K562 (cell line): ENCODE data around the gene RUNDC1. TPM values are rescaled to one million over a fixed set of nuclear protein-coding genes. Genes with fewer than 3 reads are reported as not detected.

ENCODE experiments used
- ATAC-seq: fragments of 200-7000 bp; cut with Tn5 transposase; 3 replicates; pipeline ENCODE4 v1.9.1; 2020; ENCODE audit warnings: moderate library complexity
- BruUV-seq: library from RNA; stranded (reverse); fragments of 400-500 nt; replicated peaks from 2 replicates; lab custom pipeline; 2021; lab: Mats Ljungman, UMichigan
- CTCF ChIA-PET: fragments of 300-600 bp; formaldehyde crosslinking; extraction: SDS; loops from one replicate; lab custom pipeline; 2021; ENCODE audit warnings: low intra/inter-chr PET ratio; lab: Yijun Ruan, JAX
- POLR2A ChIA-PET: fragments of 300-600, 350-650 bp; sonication (Branson Sonifier 250); formaldehyde crosslinking; extraction: SDS; loops from one replicate; lab custom pipeline; 2021; ENCODE audit warnings: antibody characterized with exemption, inconsistent platforms; lab: Yijun Ruan, JAX
- DNase-seq, 4 experiments: peaks; one replicate each; pipeline versions ENCODE4 v3.0.0 to v3.0.0-alpha.2; 2011 to 2018; ENCODE audit warnings: low spot score in 3 of 4, mixed read lengths in 3 of 4; ENCODE audit errors: extremely low read depth in 1 of 4
- FAIRE-seq: peaks from 2 replicates; lab custom pipeline; 2011; peaks lifted over from hg19 to GRCh38; lab: Jason Lieb, UNC
- H2AFZ ChIP-seq: 2 replicates; pipeline ENCODE4 v1.6.0; 2011; ENCODE audit warnings: low read depth, low read length, control low read depth, inconsistent platforms
- H3K27ac ChIP-seq: fragments of 200-600 bp; 3 replicates; pipeline ENCODE4 v1.8.0; 2011; ENCODE audit warnings: low read depth, mild to moderate bottlenecking, control low read depth, inconsistent platforms, low read length, moderate library complexity, mixed read lengths; ENCODE audit errors: extremely low read depth
- H3K27me3 ChIP-seq, 2 experiments: fragments of 300-600 bp in 1 of 2; 2 replicates in 1 of 2; 3 replicates in 1 of 2; pipeline versions ENCODE4 v1.6.0 to v1.8.0; 2011; ENCODE audit warnings: inconsistent platforms in 2 of 2, low read length in 2 of 2, mild to moderate bottlenecking in 1 of 2, mixed read lengths in 1 of 2, moderate library complexity in 1 of 2; ENCODE audit not compliant: control insufficient read depth in 2 of 2, insufficient read depth in 2 of 2
- H3K36me3 ChIP-seq: fragments of 300-600 bp; 3 replicates; pipeline ENCODE4 v1.8.0; 2011; ENCODE audit warnings: mild to moderate bottlenecking, low read length, inconsistent platforms; ENCODE audit not compliant: control insufficient read depth, insufficient read depth
- H3K4me1 ChIP-seq, 2 experiments: fragments of 200-600 bp in 1 of 2; replicated peaks in 1 of 2; 2 replicates in 1 of 2; 3 replicates in 1 of 2; pipeline versions ENCODE4 v1.5.1 to v1.8.0; 2011; ENCODE audit warnings: inconsistent platforms in 2 of 2, low read length in 2 of 2, mild to moderate bottlenecking in 1 of 2, mixed read lengths in 1 of 2, moderate library complexity in 1 of 2; ENCODE audit not compliant: control insufficient read depth in 2 of 2, insufficient read depth in 2 of 2
- H3K4me2 ChIP-seq: 2 replicates; pipeline ENCODE4 v1.6.1; 2011; ENCODE audit warnings: low read length, control low read depth, inconsistent platforms, mixed read lengths; ENCODE audit not compliant: insufficient read depth
- H3K4me3 ChIP-seq: fragments of 200-600 bp; sonication (generic), shearing (Covaris generic); 2 replicates; pipeline ENCODE4 v1.5.1; 2016; ENCODE audit warnings: control low read depth, inconsistent platforms
- H3K79me2 ChIP-seq: fragments of 200-600 bp; 3 replicates; pipeline ENCODE4 v1.8.0; 2011; ENCODE audit warnings: low read length, inconsistent platforms; ENCODE audit not compliant: control insufficient read depth, insufficient read depth
- H3K9ac ChIP-seq, 2 experiments: 2 replicates each; pipeline versions ENCODE4 v1.6.0 to v1.6.1; 2011; ENCODE audit warnings: low read depth in 2 of 2, low read length in 2 of 2, control low read depth in 1 of 2, inconsistent platforms in 1 of 2, mild to moderate bottlenecking in 1 of 2, mixed read lengths in 1 of 2; ENCODE audit not compliant: insufficient read depth in 1 of 2
- H3K9me1 ChIP-seq: one replicate; pipeline ENCODE4 v1.6.0; 2011; ENCODE audit warnings: inconsistent platforms, mild to moderate bottlenecking, low read length, moderate library complexity; ENCODE audit not compliant: control insufficient read depth, insufficient read depth
- H3K9me3 ChIP-seq: replicated peaks from 2 replicates; pipeline ENCODE4 v1.5.1; 2011; ENCODE audit warnings: low read depth, low read length, inconsistent platforms; ENCODE audit not compliant: control insufficient read depth, insufficient read depth
- H4K20me1 ChIP-seq: replicated peaks from 2 replicates; pipeline ENCODE4 v1.6.1; 2011; ENCODE audit warnings: low read length, inconsistent platforms, mixed read lengths; ENCODE audit not compliant: control insufficient read depth, insufficient read depth
- CSDE1 ChIP-seq, 2 experiments: fragments of 450-650 bp; IDR thresholded peaks; 2 replicates each; pipeline ENCODE4 v1.6.1; 2016; ENCODE audit warnings: mild to moderate bottlenecking in 1 of 2
- NBN ChIP-seq: fragments of 450-650 bp; IDR thresholded peaks from 2 replicates; pipeline ENCODE4 v1.6.1; 2016; ENCODE audit warnings: low read depth, mild to moderate bottlenecking
- PTTG1 ChIP-seq: fragments of 450-650 bp; IDR thresholded peaks from 2 replicates; pipeline ENCODE4 v1.6.1; 2016; ENCODE audit warnings: low read depth, mild to moderate bottlenecking, missing genetic modification characterization, missing compliant biosample characterization
- RNF2 ChIP-seq: sonication (generic); IDR thresholded peaks from 2 replicates; pipeline ENCODE4 v1.6.1; 2016
- WGBS: fragments of 100-300 bp; shearing (Covaris generic); methylation state at CpG from one replicate; pipeline ENCODE4 v1.1.6; 2016; ENCODE audit warnings: low coverage, mixed read lengths; ENCODE audit not compliant: insufficient coverage; ENCODE audit errors: missing lambda C conversion rate; 5-methylcytosine and 5-hydroxymethylcytosine counted together
- in situ Hi-C: fragments of 300-500 bp; cut with MboI; formaldehyde crosslinking; loops from 4 replicates; pipeline ENCODE4 v1.15.0; 2018; ENCODE audit warnings: inconsistent platforms, mixed read lengths
- intact Hi-C: fragments of 100-400 bp; cut with micrococcal nuclease; formaldehyde crosslinking; loops from 2 replicates; pipeline ENCODE4 v1.14.2; 2022
- polyA plus RNA-seq, 8 experiments: library from polyadenylated mRNA; depleted of rRNA in 4 of 8; stranded (reverse) in 5 of 8; unstranded in 3 of 8; fragments of >200 nt; fragmentation: Nextera tagmentation in 2 of 8; fragmentation: Illumina TruSeq in 1 of 8; extraction: Ambion mirVana in 2 of 8; extraction: Trizol in 1 of 8; gene quantifications; 2 replicates each; pipeline versions ENCODE4 v1.2.1 to v1.2.3, GENCODE V29; 2011 to 2014; ENCODE audit warnings: inconsistent platforms in 1 of 8, missing spikeins in 1 of 8
- total RNA-seq, 7 experiments: library from RNA; depleted of rRNA in 6 of 7; stranded (reverse); fragments of >200 nt in 6 of 7; fragmentation: Illumina TruSeq in 2 of 7; extraction: Trizol in 2 of 7; gene quantifications; 2 replicates each; pipeline versions ENCODE4 v1.2.1 to v1.2.3, GENCODE V29; 2011 to 2021; ENCODE audit warnings: low replicate concordance in 1 of 7
- TF ChIP-seq, protein P1 (sequence below): IDR thresholded peaks from 3 replicates; pipeline ENCODE4 v1.6.1; 2011; ENCODE audit warnings: borderline replicate concordance, mild to moderate bottlenecking; ENCODE audit not compliant: insufficient read length, insufficient read depth
- TF ChIP-seq, protein P2 (sequence below): sonication (generic); formaldehyde crosslinking; IDR thresholded peaks from 2 replicates; pipeline ENCODE4 v1.9.0; 2022; ENCODE audit warnings: mild to moderate bottlenecking, missing genetic modification reagents

Gene RUNDC1
- total and polyA plus RNA-seq, 9 of the 15 experiments (the other 6 are each of a cell fraction or from before 2014, with no cell fraction given) = 3.4 to 12.6 (median 9.4) TPM

DNA sequence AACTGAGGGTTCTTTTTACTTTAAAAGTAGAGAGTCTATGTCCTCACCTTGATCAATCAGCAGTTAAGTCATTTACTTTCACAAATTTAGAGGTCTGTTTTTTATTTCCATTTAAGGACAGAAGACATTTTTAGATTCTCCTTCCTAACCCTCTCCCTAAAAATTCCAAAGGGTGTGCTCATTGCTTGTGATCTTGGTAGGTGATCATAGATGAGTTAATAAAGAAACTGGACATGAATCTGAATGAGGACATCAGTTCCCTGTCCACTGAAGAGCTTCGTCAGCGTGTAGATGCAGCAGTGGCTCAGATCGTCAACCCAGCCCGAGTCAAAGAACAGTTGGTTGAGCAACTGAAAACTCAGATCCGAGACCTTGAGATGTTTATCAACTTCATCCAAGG lies 8.8 kb downstream of the RUNDC1 start:
- Histone ChIP-seq H3K27me3 (no peaks in the 10 kb centered on the region), H3K27ac (no peak overlapping the region), H3K4me1 (0 out of 5 replicates have a peak, but pooled peaks cover 0 to 2% of the 10 kb centered on the region in 2 experiments), H4K20me1 (no peaks in the 10 kb centered on the region), H3K9me1 (no peaks in the 10 kb centered on the region), H3K4me3 (no peak overlapping the region), H3K36me3 (peaks cover 88% of the 10 kb centered on the region), H3K9me3 (no peaks in the 10 kb centered on the region), H3K9ac (no peak overlapping the region), H3K4me2 (no peak overlapping the region), H3K79me2 (peaks cover 9% of the 10 kb centered on the region), H2AFZ (no peak overlapping the region)
- 96% methylated on average over 3 of the region's 5 CpGs for WGBS
- no TSS peak for BruUV-seq
- DNase-seq (no peak), ATAC-seq (no peak), FAIRE-seq (no peak)
- ChIA-PET CTCF (no interaction called here), POLR2A (no interaction called here)
- intact Hi-C loops (no loop called here), in situ Hi-C loops (no loop called here)
- TF ChIP-seq RNF2 = no peak
- TF ChIP-seq NBN = no peak
- TF ChIP-seq CSDE1 (IDR thresholded peaks at IDR 0.05) = no peak
- TF ChIP-seq, protein P1, sequence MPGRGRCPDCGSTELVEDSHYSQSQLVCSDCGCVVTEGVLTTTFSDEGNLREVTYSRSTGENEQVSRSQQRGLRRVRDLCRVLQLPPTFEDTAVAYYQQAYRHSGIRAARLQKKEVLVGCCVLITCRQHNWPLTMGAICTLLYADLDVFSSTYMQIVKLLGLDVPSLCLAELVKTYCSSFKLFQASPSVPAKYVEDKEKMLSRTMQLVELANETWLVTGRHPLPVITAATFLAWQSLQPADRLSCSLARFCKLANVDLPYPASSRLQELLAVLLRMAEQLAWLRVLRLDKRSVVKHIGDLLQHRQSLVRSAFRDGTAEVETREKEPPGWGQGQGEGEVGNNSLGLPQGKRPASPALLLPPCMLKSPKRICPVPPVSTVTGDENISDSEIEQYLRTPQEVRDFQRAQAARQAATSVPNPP = no peak
- TF ChIP-seq, protein P2, sequence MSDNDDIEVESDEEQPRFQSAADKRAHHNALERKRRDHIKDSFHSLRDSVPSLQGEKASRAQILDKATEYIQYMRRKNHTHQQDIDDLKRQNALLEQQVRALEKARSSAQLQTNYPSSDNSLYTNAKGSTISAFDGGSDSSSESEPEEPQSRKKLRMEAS = no peak
- no peak for TF ChIP-seq PTTG1 (tag)
